GM10266 (cell line): ENCODE measurements around the gene PDXP.
"Not testable (repeated sequence)": the region's sequence is repeated elsewhere in the genome, so short reads cannot be mapped to it uniquely, and the experiment has no call there.

Experiments
- DNase-seq: peaks from one replicate; pipeline ENCODE4 v3.0.0; 2012; ENCODE audit errors: extremely low spot score
- CTCF ChIP-seq: IDR thresholded peaks from 2 replicates; pipeline ENCODE4 v1.5.1; 2012; ENCODE audit warnings: mild to moderate bottlenecking, low read depth; ENCODE audit not compliant: control insufficient read depth, insufficient read depth; ENCODE audit errors: missing control alignments

PDXP gene

GRCh38 chr22:37650463-37651136 is 7.9 kb upstream of the PDXP start:
- no peak for DNase-seq
- no peak for TF ChIP-seq CTCF

- TF ChIP-seq CTCF: no peak
Measured at GRCh38 chr22:37654563-37655251, 3.8 kb upstream of the PDXP start.

GRCh38 chr22:37655252-37655563 is 3.3 kb upstream of the PDXP start:
- DNase-seq: no peak
- no peak for TF ChIP-seq CTCF

More at GRCh38 chr22:37654563-37655251, 3.8 kb upstream of the PDXP start:
- DNase-seq: no peak

- DNase-seq: not testable (repeated sequence)
Measured at GRCh38 chr22:37656583-37656982, 1.9 kb upstream of the PDXP start.

GRCh38 chr22:37657590-37658132 is 862 bp upstream of the PDXP start:
- DNase-seq: peak; percentile 50
- no peak for TF ChIP-seq CTCF

GRCh38 chr22:37659066-37659896 is 758 bp downstream of the PDXP start:
- no peak for TF ChIP-seq CTCF
- DNase-seq: peak; percentile 54

GRCh38 chr22:37659897-37660708 is 1.6 kb downstream of the PDXP start:
- TF ChIP-seq CTCF: no peak
- no peak for DNase-seq
